HepG2 (cell line): ENCODE results near the gene NEURL3. TPM values are rescaled to one million over a fixed set of nuclear protein-coding genes. Genes with fewer than 3 reads are reported as not detected.

Source experiments
- ARID3A ChIP-seq: IDR thresholded peaks from 2 replicates; pipeline ENCODE4 v1.6.1; 2012; ENCODE audit warnings: low read depth, low read length, improper control_type of control experiment
- MLX ChIP-seq: IDR thresholded peaks from 2 replicates; pipeline ENCODE4 v1.6.1; 2016
- MNT ChIP-seq: fragments of 450-650 bp; IDR thresholded peaks from 2 replicates; pipeline ENCODE4 v1.6.1; 2016
- PRDM15 ChIP-seq: sonication (generic); formaldehyde crosslinking; IDR thresholded peaks from 2 replicates; pipeline ENCODE4 v1.4.0; 2020; ENCODE audit warnings: missing genetic modification reagents
- ZBTB43 ChIP-seq: sonication (generic); formaldehyde crosslinking; conservative IDR thresholded peaks from 2 replicates; pipeline ENCODE4 v1.4.0; 2020; ENCODE audit warnings: missing genetic modification reagents
- ZNF263 ChIP-seq: sonication (generic); formaldehyde crosslinking; IDR thresholded peaks from 2 replicates; pipeline ENCODE4 v1.4.0; 2020; ENCODE audit warnings: missing genetic modification reagents
- ZNF407 ChIP-seq: sonication (generic); formaldehyde crosslinking; IDR thresholded peaks from one replicate; pipeline ENCODE4 v1.5.1; 2020; ENCODE audit warnings: mild to moderate bottlenecking, missing genetic modification reagents; ENCODE audit errors: not compliant biosample characterization
- ZNF563 ChIP-seq: sonication (generic); formaldehyde crosslinking; IDR thresholded peaks from 2 replicates; pipeline ENCODE4 v1.8.0; 2022; ENCODE audit warnings: mild to moderate bottlenecking, moderate library complexity, missing genetic modification reagents
- ZSCAN20 ChIP-seq: sonication (generic); formaldehyde crosslinking; IDR thresholded peaks from 2 replicates; pipeline ENCODE4 v1.4.0; 2020; ENCODE audit warnings: missing genetic modification reagents, mild to moderate bottlenecking, borderline replicate concordance
- polyA plus RNA-seq, 8 experiments: library from polyadenylated mRNA; depleted of rRNA in 3 of 8; stranded (reverse) in 7 of 8; unstranded in 1 of 8; fragments of >200 nt; fragmentation: Illumina TruSeq in 4 of 8; extraction: Trizol in 4 of 8; gene quantifications; 2 replicates each; pipeline versions ENCODE4 v1.2.1 to v1.2.3, GENCODE V29; 2011 to 2016; ENCODE audit warnings: low read depth in 4 of 8, missing spikeins in 1 of 8, mixed read lengths in 1 of 8; ENCODE audit not compliant: insufficient read depth in 1 of 8
- total RNA-seq, 5 experiments: library from RNA; depleted of rRNA; stranded (reverse); fragments of >200 nt; fragmentation: Illumina TruSeq; extraction: Trizol; gene quantifications; 2 replicates each; pipeline ENCODE4 v1.2.3, GENCODE V29; 2016; ENCODE audit warnings: low read depth in 1 of 5

NEURL3 gene
- total and polyA plus RNA-seq, 2 of the 13 experiments (the other 11 are each of a cell fraction or from before 2014, with no cell fraction given) = 0.16 to 1.2 TPM

GRCh38 chr2:96509114-96509846 lies 4.1 kb upstream of the NEURL3 start (continued):
- TF ChIP-seq ZNF407 (CRISPR knock-in tag) (no peak), ARID3A (no peak), ZNF263 (CRISPR knock-in tag) (peak; percentile 79), ZSCAN20 (CRISPR knock-in tag) (no peak), PRDM15 (CRISPR knock-in tag) (no peak), ZNF563 (CRISPR knock-in tag) (0 out of 2 replicates have a peak, but pooled peaks have one; percentile 50), MLX (CRISPR knock-in tag) (0 out of 2 replicates have a peak, but pooled peaks have one; percentile 13), MNT (no peak), ZBTB43 (CRISPR knock-in tag) (no peak)
